Kidney capillary endothelial cell (primary cell): ENCODE data around the gene MTM1.

ENCODE experiments used
- DNase-seq: peaks from one replicate; pipeline ENCODE4 v3.0.0-alpha.2; 2018; ENCODE audit warnings: low spot score

The MTM1 gene

DNA sequence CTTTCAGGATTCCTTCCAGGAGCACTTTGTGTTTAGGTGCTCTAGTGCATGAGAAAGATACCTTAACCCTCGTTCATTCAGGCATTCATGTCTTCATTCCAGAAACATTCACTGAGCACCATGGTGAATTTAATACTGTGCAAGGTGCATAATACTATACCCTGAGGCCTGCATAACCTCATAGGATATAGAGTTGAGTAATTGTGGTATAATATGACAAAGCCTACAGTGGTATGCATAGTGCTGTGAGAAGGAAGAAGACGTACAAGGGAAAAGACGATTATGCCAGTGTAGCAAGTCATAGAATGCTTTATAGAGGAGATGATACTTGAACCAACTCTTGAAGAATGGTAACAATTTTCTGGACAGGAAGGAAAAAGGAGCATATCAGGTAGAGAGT is 34.3 kb downstream of the MTM1 start:
- DNase-seq, result no peak

DNA sequence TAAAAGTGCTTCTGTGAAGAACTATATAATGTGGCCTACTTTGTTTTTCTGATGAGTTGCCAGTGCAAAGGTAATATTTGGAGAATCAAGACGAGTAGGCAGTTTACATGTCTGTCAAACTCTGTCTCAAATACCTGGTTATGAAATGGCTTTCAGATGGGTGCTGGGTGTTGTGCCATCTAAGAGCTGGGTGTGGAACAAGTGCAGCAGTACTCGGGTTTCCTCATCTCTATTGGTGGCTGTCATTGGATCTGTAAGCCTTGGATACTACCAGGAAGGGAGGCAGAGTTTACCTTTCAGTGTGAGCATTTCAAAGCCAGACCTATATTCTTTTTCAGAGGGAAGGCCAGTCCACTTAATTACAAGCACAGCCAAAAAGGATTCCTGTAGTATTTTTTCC is 37.2 kb downstream of the MTM1 start:
- no peak for DNase-seq

DNA sequence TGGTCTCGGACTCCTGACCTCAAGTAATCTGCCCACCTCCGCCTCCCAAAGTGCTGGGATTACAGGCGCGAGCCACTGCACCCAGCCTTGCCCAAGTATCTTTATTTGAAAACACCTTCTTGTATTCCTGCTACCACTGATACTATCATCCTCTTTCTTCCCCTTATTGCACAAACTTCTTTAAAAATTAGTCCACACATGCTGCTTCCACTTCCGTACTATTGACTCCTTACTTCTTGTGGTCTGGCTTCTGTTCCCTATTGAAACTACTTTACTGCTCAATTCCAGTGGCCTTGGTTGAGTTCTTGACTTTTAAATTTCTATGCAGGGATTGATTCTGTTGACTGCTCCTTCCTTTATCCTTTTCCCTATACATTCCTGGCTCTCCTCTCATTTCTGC is 38.8 kb downstream of the MTM1 start:
- DNase-seq, result no peak

DNA sequence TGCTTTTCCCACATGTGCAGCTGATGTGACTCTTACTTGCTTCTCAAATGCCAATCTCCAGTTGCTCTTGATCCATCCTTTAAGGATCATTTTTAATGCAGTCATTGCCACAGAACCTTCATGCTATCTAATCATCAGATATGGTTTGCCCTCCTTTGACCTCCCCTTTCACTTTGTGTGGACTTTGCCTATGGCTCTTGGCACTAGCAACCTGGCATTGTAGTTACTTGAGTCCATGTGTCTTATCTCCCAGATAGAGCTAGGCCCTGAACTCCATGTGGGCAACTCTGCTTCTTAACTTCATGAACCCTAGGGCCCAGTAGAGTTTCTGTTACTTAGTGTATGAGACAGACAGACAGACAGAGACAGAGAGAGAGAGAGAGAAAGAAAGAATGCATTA is 41.6 kb downstream of the MTM1 start:
- DNase-seq, result no peak

DNA sequence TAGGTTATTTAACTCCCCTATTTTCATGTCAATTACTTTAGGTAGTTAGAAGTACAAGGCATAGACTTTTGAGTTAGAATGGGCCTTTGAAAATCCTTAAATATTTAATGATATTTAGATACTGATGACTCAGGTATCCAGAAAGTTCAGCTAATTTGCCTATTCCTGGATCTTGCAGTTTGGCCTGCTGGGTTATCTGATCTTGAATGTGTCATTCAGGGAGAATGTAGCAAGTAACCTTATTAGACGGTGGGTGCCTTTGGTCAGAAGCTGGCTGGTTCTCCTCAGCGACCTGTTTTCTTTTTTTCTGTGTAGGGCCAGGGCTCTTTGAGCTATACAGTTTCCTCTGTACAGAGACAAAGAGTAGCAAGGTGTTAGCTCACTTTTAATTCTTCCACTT is 42.0 kb downstream of the MTM1 start:
- DNase-seq, result no peak

DNA sequence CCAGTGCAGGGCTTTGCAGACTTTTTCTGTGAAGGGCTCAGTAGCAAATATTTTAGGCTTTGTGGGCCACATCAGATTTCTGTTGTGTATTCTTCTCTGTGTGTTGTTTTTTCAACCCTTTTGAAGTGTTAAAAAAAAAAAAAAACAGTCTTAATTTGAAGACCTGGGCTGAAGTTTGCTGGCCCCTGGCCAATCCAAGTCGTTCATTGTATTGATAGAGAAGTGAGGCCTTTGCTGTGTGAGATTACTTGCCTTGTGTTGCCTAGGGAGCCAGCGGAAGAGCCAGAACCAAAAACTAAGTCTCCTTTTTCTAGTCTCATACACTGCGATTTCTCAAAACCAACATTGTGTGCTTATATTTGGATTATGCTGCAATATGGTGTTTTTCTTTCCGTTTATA is 46.9 kb downstream of the MTM1 start:
- no peak for DNase-seq

DNA sequence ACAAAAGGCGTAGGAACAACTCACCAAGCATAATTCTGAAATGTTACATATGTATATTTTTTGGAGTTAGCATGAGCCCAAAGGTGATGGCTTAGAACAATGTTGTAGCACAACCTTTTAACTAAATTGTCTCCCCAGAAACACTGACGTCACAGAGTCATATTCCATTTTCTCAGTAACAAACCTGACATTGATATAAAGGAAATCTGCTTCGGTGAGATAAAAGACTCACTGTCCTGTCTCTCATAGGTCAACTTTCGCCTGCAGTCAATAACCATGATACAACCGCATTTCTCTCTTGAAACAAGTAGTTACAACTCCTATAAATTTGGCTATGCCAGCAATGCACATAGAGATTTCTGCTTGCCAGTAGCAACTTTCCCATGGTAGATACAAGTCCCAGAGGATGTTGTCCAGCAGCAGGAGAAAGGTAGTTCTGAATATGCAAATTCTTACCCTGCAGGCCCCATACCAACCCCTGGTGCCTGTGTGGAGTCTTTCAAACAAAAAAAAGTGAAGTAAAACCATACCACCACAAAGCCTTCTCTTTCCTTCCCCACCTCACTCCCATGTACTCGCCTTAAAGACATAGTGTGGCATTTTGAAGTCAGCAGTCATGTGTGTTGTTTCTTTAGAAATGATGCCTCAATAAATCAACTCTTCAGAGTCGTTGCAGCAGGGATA is 47.9 kb downstream of the MTM1 start:
- no peak for DNase-seq

DNA sequence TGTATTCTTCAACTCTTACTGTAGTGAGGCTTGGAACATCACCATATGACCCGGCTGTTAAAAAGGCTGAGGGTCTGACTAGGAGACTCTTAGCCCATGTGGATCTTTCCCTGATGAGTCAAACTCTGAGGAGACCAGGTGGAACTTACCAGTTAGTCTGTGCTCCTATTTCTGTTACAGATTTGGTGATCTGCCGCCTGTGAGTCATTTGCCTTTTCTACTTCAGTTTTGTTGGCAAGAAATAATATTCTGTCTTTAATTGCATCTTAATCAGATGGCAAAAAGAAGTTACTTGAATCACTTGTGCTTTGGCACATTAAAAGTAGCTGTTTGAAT is 48.4 kb downstream of the MTM1 start:
- no peak for DNase-seq

DNA sequence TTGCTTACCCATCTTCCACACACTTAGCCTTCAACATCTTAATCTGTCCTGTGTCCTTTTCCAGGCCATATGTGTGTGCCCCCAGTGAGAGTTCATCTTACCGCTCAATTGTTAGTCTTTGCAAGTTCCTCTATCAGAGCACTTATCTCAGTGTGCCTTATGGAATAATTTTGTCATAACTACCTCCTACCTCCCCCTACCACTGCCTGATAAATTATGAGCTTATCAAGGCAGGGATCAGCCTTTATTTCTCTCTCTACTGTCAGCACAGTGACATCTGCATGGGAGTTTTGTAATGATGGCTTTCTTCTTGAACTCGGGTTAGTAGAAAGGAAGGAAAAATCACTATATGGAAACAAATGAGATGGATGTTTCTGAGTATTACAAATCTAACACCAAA is 53.2 kb downstream of the MTM1 start:
- no peak for DNase-seq

DNA sequence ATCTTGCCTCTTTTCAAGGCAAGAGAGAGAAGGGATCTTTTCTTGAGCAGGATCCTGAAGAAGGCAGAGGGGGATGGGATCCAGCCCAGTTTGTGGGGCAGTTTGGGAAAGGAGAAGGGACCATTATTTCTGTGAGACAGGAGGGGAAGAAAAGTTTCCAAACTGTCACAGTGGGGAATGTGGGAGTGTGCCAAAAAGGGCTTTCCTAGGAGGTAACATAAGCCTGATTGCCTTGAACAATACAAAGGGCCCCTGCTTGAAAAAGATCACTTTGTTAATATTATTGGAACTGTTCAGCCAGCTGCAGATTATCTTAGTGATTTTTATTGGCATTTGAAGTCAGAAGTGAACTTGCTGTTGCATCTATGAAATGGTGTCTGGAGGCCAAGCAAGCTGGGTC is 55.2 kb downstream of the MTM1 start:
- no peak for DNase-seq

DNA sequence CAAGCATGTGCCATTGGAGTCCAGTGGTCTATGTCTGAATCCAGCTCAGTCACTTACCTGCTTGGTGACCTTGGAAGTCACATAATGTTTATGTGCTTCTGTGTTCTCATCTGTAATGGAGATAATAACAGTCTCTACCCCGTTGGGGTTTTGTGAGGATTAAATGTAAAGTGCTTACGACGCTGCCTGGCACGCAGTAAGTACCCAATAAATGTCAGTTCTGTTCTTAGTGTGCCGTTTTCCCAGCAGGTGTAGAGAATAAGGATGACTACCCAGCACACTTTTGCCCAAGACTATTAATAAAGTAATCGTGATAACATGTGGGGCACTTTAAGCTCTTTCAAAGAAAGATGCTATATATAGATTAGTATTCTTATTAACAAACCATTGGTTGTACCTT is 56.7 kb downstream of the MTM1 start:
- no peak for DNase-seq

DNA sequence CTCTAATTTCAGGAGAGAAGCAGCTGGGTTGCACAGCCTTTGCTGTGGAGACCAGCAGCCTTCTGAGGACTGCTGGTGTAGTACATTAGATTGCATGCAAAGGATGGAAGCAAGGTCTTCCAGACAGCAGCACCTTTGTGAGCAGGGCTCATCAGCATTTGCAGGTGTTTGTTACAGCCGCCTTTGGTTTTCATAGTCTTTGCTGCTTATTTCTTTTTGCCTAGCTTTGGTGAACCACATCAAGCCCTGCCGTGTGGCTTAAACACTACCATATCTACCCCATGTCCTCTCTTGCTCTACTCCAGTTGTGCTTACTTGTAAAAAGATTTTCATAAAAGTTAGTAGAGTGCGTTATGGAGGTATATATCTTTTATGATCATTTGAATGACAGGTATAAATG is 57.5 kb downstream of the MTM1 start:
- DNase-seq, result no peak

DNA sequence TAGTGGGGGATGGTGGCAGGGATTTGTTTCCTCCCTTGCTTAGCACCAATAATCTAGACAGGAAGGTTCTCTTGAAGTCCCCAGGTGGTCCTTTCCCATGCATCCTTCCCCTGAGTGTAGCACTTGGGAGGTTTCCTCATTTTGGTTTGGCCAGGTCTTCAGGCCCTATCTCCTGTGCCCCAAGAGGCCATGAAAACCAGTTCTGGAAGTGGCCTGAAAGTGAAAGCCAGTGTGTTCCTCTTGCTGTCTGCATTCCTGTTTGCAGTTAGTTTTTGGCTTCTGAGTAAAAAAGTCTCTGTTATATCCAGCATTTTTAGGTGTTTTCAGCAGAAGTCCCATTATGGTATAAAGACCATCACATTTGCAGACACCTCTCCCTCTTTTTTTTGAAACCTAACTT is 59.5 kb downstream of the MTM1 start:
- DNase-seq, result no peak

DNA sequence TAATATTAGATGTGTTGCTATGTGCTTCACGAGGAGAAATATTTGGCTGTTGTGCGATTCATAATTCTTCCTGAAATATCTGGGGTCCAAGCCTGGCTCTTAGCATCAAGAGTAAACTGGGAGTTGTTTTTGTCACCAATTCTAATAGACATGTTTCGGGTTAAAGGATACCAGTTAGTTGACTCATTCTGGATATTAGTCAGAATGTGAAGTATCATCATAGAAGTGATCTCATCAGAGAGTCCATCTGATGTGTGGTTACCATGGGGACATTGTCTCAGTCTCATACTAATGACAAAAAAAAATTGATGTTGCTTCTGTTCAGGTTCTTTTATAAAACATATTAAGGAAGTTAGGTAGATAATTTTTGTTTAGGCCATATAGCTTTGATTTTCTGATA is 67.5 kb downstream of the MTM1 start:
- peak; percentile 43 for DNase-seq

DNA sequence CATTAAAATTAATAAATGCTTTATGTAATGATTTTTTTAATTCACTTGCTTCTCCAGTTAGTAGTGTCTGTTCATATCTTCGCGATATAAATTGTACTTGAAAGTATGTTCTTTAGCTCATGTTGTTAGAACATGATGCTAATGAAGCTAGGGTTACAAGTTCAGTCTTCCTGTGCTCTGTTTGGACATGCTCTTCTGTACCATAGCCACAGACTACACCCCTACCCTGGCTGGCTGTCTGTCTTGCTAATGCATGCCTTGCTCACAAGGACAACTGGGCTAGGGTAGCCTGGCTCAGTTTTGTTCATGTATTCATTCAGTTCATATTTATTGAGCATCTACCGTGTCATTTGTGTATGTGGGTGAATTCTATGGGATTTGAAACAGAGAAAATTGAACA is 74.0 kb downstream of the MTM1 start:
- no peak for DNase-seq

DNA sequence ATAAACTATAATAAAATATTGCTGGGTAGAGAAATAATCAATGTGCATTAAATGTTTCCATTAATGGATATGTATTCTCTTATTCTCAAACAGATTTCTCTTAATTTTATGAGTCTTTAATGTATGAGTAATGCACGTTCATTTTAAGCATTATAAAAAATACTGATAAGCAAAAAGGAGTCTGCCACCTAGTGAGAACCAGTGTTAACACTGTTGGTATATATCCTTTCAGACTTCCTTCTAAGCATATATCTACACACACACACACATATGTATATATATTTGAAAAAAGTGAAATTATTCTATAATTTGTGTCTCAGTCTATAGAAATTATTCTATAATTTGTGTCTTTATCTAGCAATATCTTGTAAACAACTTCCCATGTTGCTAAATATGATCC is 74.8 kb downstream of the MTM1 start:
- DNase-seq, result no peak

DNA sequence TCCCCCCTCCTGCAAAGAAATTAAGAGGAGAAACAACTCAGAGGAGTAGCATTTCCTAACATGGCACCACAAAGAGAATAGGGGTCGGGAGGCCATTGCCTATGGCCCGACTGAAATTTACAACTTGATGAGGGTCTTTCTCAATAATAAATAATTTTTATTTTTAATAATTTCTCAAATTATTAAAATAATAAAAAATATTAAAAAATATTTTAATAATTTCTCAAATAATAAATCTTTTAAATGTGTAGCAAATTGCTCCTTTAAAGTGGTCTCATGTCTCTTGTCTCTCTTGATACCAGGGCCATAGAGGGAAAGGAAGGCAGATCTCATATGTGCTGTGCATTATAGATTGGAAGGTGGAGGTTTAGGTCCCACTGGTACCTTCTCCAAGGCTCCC is 75.5 kb downstream of the MTM1 start:
- DNase-seq, result no peak

DNA sequence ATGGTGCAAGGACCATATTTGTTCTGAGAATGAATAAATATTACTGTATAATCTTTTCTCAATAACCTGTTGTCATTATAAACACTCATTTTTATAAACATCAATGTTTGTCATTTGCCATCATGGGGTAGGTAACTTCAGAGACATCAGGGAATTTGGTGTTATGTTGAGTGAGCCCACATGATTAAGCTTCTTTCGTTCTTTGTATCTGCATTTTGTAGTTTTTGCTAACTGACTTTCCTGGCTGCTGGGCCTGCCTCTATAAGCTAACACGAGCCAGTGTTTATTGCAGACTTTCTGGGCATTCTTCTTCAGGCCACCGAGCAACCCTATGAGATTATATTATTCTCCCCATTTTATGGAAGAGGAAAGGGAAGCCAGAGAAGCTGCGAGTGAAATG is 76.0 kb downstream of the MTM1 start:
- no peak for DNase-seq

DNA sequence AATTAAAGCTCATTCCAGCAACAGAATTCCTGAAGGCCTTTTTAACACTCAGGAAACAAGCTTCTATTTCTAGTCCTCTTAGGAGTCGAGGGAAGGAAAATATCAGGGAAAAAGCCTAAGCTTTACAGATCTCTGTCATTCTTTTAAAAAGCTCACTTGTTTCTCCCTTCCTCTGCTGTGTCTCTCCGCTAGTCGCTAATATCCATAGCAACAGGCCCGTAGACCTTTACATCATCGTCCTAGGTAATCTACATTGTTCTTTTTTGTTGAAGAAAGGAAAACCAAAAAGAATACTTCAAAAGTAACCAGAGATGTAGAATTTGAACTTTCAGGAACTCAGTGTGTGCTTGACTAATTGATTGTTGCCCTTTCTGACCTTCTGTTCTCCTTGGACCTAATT is 78.9 kb downstream of the MTM1 start:
- no peak for DNase-seq

DNA sequence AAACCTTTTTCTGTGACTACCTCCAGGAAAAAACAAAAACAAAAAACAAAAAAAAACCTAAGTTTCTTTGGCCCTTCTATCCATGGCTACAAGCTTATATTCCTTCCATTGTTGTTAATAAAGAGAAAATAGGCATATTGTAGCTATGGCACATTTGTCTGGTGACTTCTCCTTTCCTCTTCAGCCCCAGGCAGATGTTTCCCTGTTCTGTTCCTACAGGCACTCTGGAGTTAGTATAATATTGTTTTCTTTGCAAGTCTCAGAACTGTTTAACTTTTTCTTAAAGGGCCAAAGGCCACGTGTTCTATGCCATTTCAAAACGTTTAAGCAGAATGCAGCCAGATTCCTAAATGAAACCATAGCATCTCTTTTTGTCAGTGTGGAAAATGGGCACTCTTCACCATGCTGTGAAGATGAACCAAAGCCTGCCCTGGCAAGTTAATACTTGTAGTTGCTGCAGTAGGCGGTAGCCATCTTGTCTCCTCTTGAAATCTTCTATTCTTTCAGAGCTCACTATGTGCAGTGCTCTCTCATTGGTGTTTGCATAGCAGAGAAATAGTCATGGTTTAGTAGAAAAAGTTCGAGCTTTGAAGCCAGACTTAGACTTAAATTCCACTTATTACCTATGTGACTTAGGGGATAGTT is 80.0 kb downstream of the MTM1 start:
- no peak for DNase-seq

DNA sequence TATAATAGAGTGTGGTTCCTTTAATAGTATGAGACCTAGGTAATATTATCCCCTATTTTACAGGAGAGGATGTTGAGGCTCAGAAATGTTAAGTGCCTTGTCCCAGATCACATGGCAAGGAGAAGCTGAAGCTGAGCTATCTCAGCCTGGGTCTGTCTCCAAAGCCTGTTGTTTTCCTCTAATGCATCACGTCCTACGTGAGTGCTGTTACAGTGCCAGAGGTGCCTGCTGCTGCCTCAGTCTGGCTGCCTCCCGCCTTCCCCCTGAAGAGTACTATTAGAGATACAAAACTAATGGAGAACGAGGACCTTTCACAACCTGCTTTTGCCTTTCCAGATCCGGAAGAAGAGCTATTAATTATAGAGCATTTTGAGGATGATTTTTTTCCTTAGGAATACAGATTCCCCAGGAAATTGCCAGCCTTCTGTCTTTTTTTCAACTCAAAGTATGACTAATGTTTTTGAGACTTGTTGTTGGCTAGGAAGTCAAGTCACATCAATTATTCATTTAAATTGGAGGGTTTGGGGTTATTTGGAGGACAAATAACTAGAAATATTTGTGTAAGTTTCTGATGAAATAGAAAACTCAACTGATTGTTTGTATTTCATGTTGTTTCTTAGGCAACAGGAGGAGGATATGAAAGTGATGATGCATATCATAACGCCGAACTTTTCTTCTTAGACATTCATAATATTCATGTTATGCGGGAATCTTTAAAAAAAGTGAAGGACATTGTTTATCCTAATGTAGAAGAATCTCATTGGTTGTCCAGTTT is 80.9 kb downstream of the MTM1 start:
- peak; percentile 39 for DNase-seq

DNA sequence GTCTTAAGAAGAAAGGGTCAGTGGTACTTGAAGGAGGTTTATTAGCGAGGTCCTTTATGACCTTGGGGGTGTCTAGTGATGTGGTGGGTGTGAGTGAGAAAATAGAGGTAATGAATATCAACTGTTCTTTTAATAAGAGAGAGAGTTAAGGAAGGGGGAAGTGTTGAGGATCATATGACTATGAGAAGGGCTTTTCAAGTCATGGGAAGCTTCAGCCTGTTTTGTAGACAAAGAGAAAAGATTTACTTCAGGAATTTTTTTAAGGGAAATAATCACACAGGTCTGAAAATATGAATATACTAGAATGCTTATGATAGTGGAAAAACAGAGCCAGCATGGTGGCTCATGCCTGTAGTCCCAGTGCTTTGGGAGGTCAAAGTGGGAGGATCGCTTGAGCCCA is 83.5 kb downstream of the MTM1 start:
- no peak for DNase-seq

DNA sequence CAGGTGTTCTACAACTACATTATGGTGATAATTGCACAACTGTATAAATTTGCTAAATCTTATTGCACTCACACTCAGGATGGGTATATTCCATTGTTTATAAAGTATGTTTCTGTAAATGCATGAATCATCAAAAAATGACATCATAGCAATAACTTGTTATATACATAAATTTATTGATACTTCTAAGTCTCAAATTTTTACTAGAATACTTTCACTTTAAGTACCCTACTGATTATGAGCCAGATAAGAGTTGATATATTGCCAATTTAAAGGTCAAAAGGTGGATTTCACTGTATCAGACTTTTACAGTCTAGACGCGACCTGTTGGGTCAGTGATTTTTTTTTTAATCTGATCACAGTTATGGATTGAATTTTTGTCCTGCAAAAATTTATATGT is 87.4 kb downstream of the MTM1 start:
- no peak for DNase-seq

DNA sequence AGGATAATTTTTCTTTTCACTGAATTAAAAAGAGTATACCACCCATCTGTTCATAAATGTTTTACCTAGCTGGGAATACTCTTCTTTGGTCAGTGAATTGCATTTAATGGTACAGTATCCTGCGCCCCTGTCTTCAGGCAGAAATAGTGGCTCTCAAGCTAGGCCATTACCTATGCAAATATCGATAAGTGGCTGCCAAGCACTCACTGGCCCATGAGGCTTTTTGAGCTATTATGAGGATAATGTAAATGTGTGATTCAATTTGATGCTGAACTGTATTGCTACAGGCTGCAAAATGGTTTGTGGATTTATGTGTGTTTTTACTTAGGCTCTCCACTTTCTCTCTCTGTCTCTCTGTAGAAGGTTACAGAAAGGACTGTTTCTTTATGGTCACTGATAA is 94.7 kb downstream of the MTM1 start:
- no peak for DNase-seq
